Nasal cavity respiratory epithelium epithelial cell of viscerocranial mucosa (primary cell): ENCODE results near the gene ALKBH4. TPM values are rescaled to one million over a fixed set of nuclear protein-coding genes. Genes with fewer than 3 reads are reported as not detected.

ENCODE experiments used
- total RNA-seq: library from RNA; depleted of rRNA; stranded (reverse); fragments of >200 nt; gene quantifications from 2 replicates; pipeline ENCODE4 v1.2.3, GENCODE V29; 2014

Gene ALKBH4
- total RNA-seq = 6.5 and 8.0 TPM in 2 replicates

GRCh38 chr7:102464577-102465280 is at the start of gene ALKBH4, which contains the start of gene LRWD1:
Gene ALKBH4, minus strand, starts transcription at chr7:102464863. Its CDS starts 27 bp downstream, at chr7:102464836.
Gene LRWD1, plus strand, starts transcription at chr7:102464984. Its CDS starts 97 bp downstream, at chr7:102465081.

GRCh38 chr7:102478314-102479208 is 13.9 kb upstream of the ALKBH4 start, which contains the start of gene POLR2J:
Gene POLR2J, minus strand, starts transcription at chr7:102478922. Its CDS starts 62 bp downstream, at chr7:102478860.

GRCh38 chr7:102433219-102434038 is 31.2 kb downstream of the ALKBH4 start, which contains the start of gene ORAI2:
Gene ORAI2, plus strand, starts transcription at chr7:102433575. Its CDS starts 5,382 bp downstream, at chr7:102438957.

Other genes with a start within 250 kb of the ALKBH4 start
- gene SH2B2, start 178.0 kb downstream of the ALKBH4 start, total RNA-seq = 2.4 and 5.1 TPM in 2 replicates
- gene SPDYE6, start 108.4 kb downstream of the ALKBH4 start, total RNA-seq = not detected in 2 replicates
- 14.4 and 16.0 TPM in 2 replicates for gene PRKRIP1, start 68.5 kb downstream of the ALKBH4 start, total RNA-seq
- 7.5 and 13.2 TPM in 2 replicates for gene ORAI2, start 31.3 kb downstream of the ALKBH4 start, total RNA-seq
- 22.5 and 27.0 TPM in 2 replicates for gene LRWD1, start 121 bp upstream of the ALKBH4 start, total RNA-seq
- 26.8 and 37.6 TPM in 2 replicates for gene POLR2J, start 14.1 kb upstream of the ALKBH4 start, total RNA-seq
- gene RASA4B, start 52.9 kb upstream of the ALKBH4 start, total RNA-seq = 0.85 and 1.0 TPM in 2 replicates
- 2.4 and 72.2 TPM in 2 replicates for gene UPK3BL2, start 78.8 kb upstream of the ALKBH4 start, total RNA-seq
- not detected in 2 replicates for gene SPDYE2, start 86.4 kb upstream of the ALKBH4 start, total RNA-seq
- gene POLR2J3, start 107.7 kb upstream of the ALKBH4 start, total RNA-seq = 10.3 and 10.9 TPM in 2 replicates
- gene RASA4, start 151.9 kb upstream of the ALKBH4 start, total RNA-seq = 1.7 and 2.9 TPM in 2 replicates
- 40.0 and 90.6 TPM in 2 replicates for gene UPK3BL1, start 177.9 kb upstream of the ALKBH4 start, total RNA-seq
- gene SPDYE2B, start 185.5 kb upstream of the ALKBH4 start, total RNA-seq = not detected in 2 replicates
- gene POLR2J2, start 206.8 kb upstream of the ALKBH4 start, total RNA-seq = 1.2 and 1.4 TPM in 2 replicates